ENCODE measurements around the gene FIP1L1.

- TF ChIP-seq TARDBP (IDR thresholded peaks at IDR 0.05): no peak
- no peak for TF ChIP-seq SUZ12 (IDR thresholded peaks at IDR 0.05)
- no peak for TF ChIP-seq ZNF384 (IDR thresholded peaks at IDR 0.05)
- TF ChIP-seq SP1 (IDR thresholded peaks at IDR 0.05): no peak
- no peak for TF ChIP-seq LEF1 (IDR thresholded peaks at IDR 0.05; ENCODE audit: borderline replicate concordance)
Observed at GRCh38 chr4:53484911-53485657, 107.6 kb downstream of the FIP1L1 start.
